ENCODE measurements around the gene PDK1.

Gene PDK1

GRCh38 chr2:172655091-172655837 lies 99.4 kb downstream of the PDK1 start:
- DNase-seq = no peak

GRCh38 chr2:172655838-172656573 lies 100.1 kb downstream of the PDK1 start:
- DNase-seq = no peak
